Osteoblast (primary cell): ENCODE data around the gene NDST3. TPM values are rescaled to one million over a fixed set of nuclear protein-coding genes. Genes with fewer than 3 reads are reported as not detected.

ENCODE experiments used
- DNase-seq: peaks from one replicate; pipeline ENCODE4 v3.0.0; 2011; ENCODE audit warnings: low spot score, mixed read lengths; ENCODE audit not compliant: insufficient read length; ENCODE audit errors: missing footprints
- H2AFZ ChIP-seq: 2 replicates; pipeline ENCODE4 v1.6.0; 2011; ENCODE audit warnings: mild to moderate bottlenecking, low read length
- H3K27ac ChIP-seq: 2 replicates; pipeline ENCODE4 v1.5.1; 2011; ENCODE audit warnings: mild to moderate bottlenecking, low read depth, low read length, moderate library complexity
- H3K27me3 ChIP-seq: 2 replicates; pipeline ENCODE4 v1.6.0; 2012; ENCODE audit warnings: mild to moderate bottlenecking, control low read depth, inconsistent platforms, low read length, moderate library complexity; ENCODE audit not compliant: insufficient read depth
- H3K36me3 ChIP-seq: 2 replicates; pipeline ENCODE4 v1.5.1; 2011; ENCODE audit warnings: mild to moderate bottlenecking, low read length, control low read depth, moderate library complexity; ENCODE audit not compliant: insufficient read depth
- H3K4me1 ChIP-seq: 2 replicates; pipeline ENCODE4 v1.5.1; 2011; ENCODE audit warnings: mild to moderate bottlenecking, low read length, control low read depth, moderate library complexity; ENCODE audit not compliant: insufficient read depth
- H3K4me2 ChIP-seq: 2 replicates; pipeline ENCODE4 v1.6.0; 2011; ENCODE audit warnings: mild to moderate bottlenecking, low read length; ENCODE audit not compliant: insufficient read depth
- H3K4me3 ChIP-seq: fragments of 200-600 bp; sonication (generic); 3 replicates; pipeline ENCODE4 v1.5.1; 2012; ENCODE audit warnings: mild to moderate bottlenecking, low read length, inconsistent platforms; ENCODE audit not compliant: insufficient read depth
- H3K79me2 ChIP-seq: 2 replicates; pipeline ENCODE4 v1.6.0; 2012; ENCODE audit warnings: mild to moderate bottlenecking, low read length, control low read depth, inconsistent platforms; ENCODE audit not compliant: insufficient read depth
- H3K9me3 ChIP-seq: 2 replicates; pipeline ENCODE4 v1.5.1; 2011; ENCODE audit warnings: low read depth, low read length, control low read depth
- H4K20me1 ChIP-seq: 2 replicates; pipeline ENCODE4 v1.6.0; 2012; ENCODE audit warnings: mild to moderate bottlenecking, low read length, control low read depth; ENCODE audit not compliant: insufficient read depth
- CTCF ChIP-seq: IDR thresholded peaks from 2 replicates; pipeline ENCODE4 v1.5.1; 2011; ENCODE audit warnings: mild to moderate bottlenecking, low read depth, low read length, moderate library complexity; ENCODE audit errors: extremely low read depth
- total RNA-seq: library from RNA; depleted of rRNA; stranded (reverse); fragments of >200 nt; gene quantifications from 2 replicates; pipeline ENCODE4 v1.2.3, GENCODE V29; 2012

The NDST3 gene
- total RNA-seq, 1 donor = not detected

DNA sequence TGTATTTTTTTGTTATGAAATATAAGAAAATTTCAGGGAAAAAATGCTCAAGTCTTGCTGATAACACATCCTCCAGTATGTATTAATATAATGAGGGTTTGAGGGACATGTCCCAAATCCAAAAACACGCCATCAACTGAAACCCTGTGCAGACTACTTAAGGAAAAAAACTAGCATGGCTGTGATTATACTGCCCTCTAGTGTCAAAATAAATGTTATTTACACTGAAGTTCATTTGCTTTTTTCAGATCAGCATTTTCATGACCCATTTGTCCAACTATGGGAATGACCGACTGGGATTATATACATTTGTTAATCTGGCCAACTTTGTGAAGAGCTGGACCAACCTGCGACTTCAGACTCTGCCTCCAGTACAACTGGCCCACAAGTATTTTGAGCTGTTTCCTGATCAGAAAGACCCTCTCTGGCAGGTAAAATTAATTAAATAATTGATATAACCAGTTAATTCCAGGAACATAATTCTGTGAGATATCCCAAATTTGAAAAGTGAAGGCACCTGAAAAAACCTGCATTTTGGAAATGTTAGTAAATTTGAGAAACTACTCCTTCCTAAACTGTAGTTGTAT, 190.1 kb downstream of the NDST3 start:
- H4K20me1 ChIP-seq = no peaks in the 10 kb centered on the region
- H3K4me2 ChIP-seq = no peak overlapping the region
- DNase-seq = no peak
- no peaks in the 10 kb centered on the region for H3K4me1 ChIP-seq
- H3K4me3 ChIP-seq = no peak overlapping the region
- H3K79me2 ChIP-seq = no peaks in the 10 kb centered on the region
- TF ChIP-seq CTCF = peak; percentile 61
- no peak overlapping the region for H2AFZ ChIP-seq
- no peaks in the 10 kb centered on the region for H3K36me3 ChIP-seq
- H3K9me3 ChIP-seq = no peaks in the 10 kb centered on the region
- H3K27me3 ChIP-seq = peaks cover 5% of the 10 kb centered on the region
- no peak overlapping the region for H3K27ac ChIP-seq

GRCh38 chr4:118225511-118225910, 191.2 kb downstream of the NDST3 start:
- Histone ChIP-seq H3K9me3 (no peaks in the 10 kb centered on the region), H3K4me2 (no peak overlapping the region), H4K20me1 (no peaks in the 10 kb centered on the region), H3K4me1 (no peaks in the 10 kb centered on the region), H2AFZ (no peak overlapping the region), H3K27ac (no peak overlapping the region), H3K79me2 (no peaks in the 10 kb centered on the region), H3K27me3 (peaks cover 5% of the 10 kb centered on the region), H3K4me3 (no peak overlapping the region), H3K36me3 (no peaks in the 10 kb centered on the region)
- no peak for DNase-seq
- TF ChIP-seq CTCF = no peak

DNA sequence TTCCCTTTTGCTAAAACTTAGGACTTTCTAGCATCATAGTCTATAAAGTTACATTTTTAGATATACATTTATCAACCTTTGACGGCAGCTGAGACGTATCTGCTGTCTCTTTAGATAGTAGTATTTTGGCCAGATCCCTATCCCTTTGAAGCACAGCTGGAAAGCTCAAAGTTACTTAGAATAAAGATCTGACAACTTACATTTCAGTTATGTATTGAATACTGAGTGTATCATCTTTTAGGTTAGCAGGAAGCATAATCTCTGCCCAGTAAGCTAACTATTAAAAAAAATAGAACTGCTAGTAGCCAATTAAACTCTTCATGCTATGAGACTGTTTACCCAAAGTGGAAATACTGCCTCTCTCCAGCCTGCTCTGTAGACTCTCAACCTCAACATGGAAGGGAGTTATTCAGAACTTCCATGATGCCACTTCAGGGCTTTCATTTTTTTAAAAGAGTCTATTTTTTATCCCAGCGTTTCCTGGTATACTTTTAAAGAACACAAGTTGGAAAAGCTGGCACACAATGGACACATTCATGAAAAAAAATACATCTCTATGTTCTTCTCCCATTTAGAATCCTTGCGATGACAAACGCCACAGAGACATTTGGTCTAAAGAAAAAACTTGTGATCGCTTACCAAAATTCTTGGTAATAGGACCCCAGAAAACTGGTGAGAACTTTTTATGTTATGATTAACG, 192.2 kb downstream of the NDST3 start:
- Histone ChIP-seq H3K27me3 (peaks cover 5% of the 10 kb centered on the region), H2AFZ (no peak overlapping the region), H3K79me2 (no peaks in the 10 kb centered on the region), H3K4me2 (no peak overlapping the region), H3K36me3 (no peaks in the 10 kb centered on the region), H3K4me3 (no peak overlapping the region), H4K20me1 (no peaks in the 10 kb centered on the region), H3K27ac (no peak overlapping the region), H3K9me3 (no peaks in the 10 kb centered on the region), H3K4me1 (no peaks in the 10 kb centered on the region)
- TF ChIP-seq CTCF = no peak
- no peak for DNase-seq

DNA sequence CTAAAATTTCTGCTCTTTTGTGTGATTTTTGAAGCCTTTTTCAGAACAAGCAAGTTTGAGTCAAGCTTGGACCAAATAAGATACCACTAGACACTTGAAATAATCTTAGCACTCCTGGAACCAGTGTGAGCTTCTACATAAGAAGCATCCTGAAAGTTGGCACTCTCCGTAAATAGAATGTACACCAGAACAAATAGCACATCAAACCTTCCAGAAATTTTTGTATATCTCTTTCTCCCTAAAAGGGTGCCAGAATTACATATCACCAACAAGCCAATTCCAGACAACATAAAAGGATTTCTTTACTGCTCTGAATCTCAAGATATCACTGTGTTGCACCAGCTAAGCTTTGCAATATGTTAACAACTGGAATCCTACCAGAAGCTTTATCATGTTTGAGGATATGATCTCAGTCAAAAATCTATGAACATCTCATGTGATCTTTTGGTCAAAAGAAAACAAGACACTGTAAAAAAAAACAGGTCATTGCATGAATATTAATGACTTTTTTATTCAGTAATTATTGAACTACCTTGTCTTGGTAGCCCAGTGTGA, 201.4 kb downstream of the NDST3 start:
- Histone ChIP-seq H2AFZ (no peak overlapping the region), H3K4me3 (no peak overlapping the region), H3K4me2 (no peak overlapping the region), H3K36me3 (no peaks in the 10 kb centered on the region), H4K20me1 (no peaks in the 10 kb centered on the region), H3K79me2 (no peaks in the 10 kb centered on the region), H3K27me3 (no peaks in the 10 kb centered on the region), H3K27ac (no peak overlapping the region), H3K4me1 (no peaks in the 10 kb centered on the region), H3K9me3 (no peaks in the 10 kb centered on the region)
- no peak for DNase-seq
- no peak for TF ChIP-seq CTCF
